SJSA1 (cell line): Measurements from ENCODE around the gene HYOU1. TPM values are rescaled to one million over a fixed set of nuclear protein-coding genes. Genes with fewer than 3 reads are reported as not detected.
A peak's percentile ranks its signal among the peaks of the same experiment; 100 is the strongest.
"Not testable (repeated sequence)": the region's sequence is repeated elsewhere in the genome, so short reads cannot be mapped to it uniquely, and the experiment has no call there.

Source experiments
- DNase-seq, 2 experiments: peaks; one replicate each; pipeline ENCODE4 v3.0.0-alpha.2; 2015 to 2020; ENCODE audit warnings: low spot score in 2 of 2, low read depth in 1 of 2
- H3K27ac ChIP-seq: fragments of 250-450 bp; sonication (Bioruptor Pico); 2 replicates; pipeline ENCODE4 v1.5.1; 2020; ENCODE audit warnings: mild to moderate bottlenecking, moderate library complexity
- H3K27me3 ChIP-seq: fragments of 250-450 bp; sonication (Bioruptor Pico); replicated peaks from 2 replicates; pipeline ENCODE4 v1.5.1; 2020; ENCODE audit warnings: mild to moderate bottlenecking, moderate library complexity
- H3K36me3 ChIP-seq: fragments of 250-450 bp; sonication (Bioruptor Pico); 2 replicates; pipeline ENCODE4 v1.5.1; 2020; ENCODE audit warnings: mild to moderate bottlenecking
- H3K4me1 ChIP-seq: fragments of 250-450 bp; sonication (Bioruptor Pico); replicated peaks from 2 replicates; pipeline ENCODE4 v1.6.1; 2021; ENCODE audit warnings: mild to moderate bottlenecking
- H3K4me3 ChIP-seq: fragments of 250-450 bp; sonication (Bioruptor Pico); 2 replicates; pipeline ENCODE4 v1.5.1; 2020; ENCODE audit warnings: mild to moderate bottlenecking
- H3K9me3 ChIP-seq: fragments of 250-450 bp; sonication (Bioruptor Pico); replicated peaks from 2 replicates; pipeline ENCODE4 v1.5.1; 2020; ENCODE audit warnings: mild to moderate bottlenecking
- total RNA-seq: library from RNA; depleted of rRNA; stranded (reverse); fragments of >200 nt; shearing (Covaris generic); gene quantifications from 2 replicates; pipeline ENCODE4 v1.2.3, GENCODE V29; 2014; rRNA removed

The HYOU1 gene
- total RNA-seq: 124 and 128 TPM in 2 replicates

- Histone ChIP-seq H3K27ac (peak within 1 kb of the TSS; percentile 80), H3K36me3 (peaks cover 25% of the 10 kb centered on the region), H3K27me3 (no peaks in the 10 kb centered on the region), H3K4me1 (peaks cover 10% of the 10 kb centered on the region), H3K4me3 (peak within 1 kb of the TSS; percentile 89), H3K9me3 (no peaks in the 10 kb centered on the region)
- peak; percentile 81 to 95 for DNase-seq
These were observed at the start of gene HYOU1 for GRCh38 chr11:119057000-119057769. HYOU1 (minus strand) TSS chr11:119057205; CDS start chr11:119056160, 1,045 bp downstream.

- H3K27ac ChIP-seq: no peak overlapping the region
- DNase-seq: no peak
- H3K9me3 ChIP-seq: no peaks in the 10 kb centered on the region
- H3K4me3 ChIP-seq: no peak overlapping the region
- H3K36me3 ChIP-seq: no peaks in the 10 kb centered on the region; the same call in 1 of the 2 replicates
- H3K27me3 ChIP-seq: no peaks in the 10 kb centered on the region
- peaks cover 29% of the 10 kb centered on the region for H3K4me1 ChIP-seq
These were observed 46.8 kb upstream of the HYOU1 start for GRCh38 chr11:119103793-119104192.

GRCh38 chr11:119103161-119103664 is 46.2 kb upstream of the HYOU1 start:
- not testable (repeated sequence) for H3K4me3 ChIP-seq, H3K9me3 ChIP-seq, H3K27ac ChIP-seq, H3K36me3 ChIP-seq, H3K27me3 ChIP-seq, DNase-seq
- H3K4me1 ChIP-seq: peaks cover 25% of the 10 kb centered on the region

GRCh38 chr11:119101759-119102423 is 44.9 kb upstream of the HYOU1 start, which contains the start of gene DPAGT1:
DPAGT1 (minus strand) TSS chr11:119101853; CDS start chr11:119101655, 198 bp downstream.
- DNase-seq: peak; percentile 87 to 90
- peak within 1 kb of the TSS; percentile 58 for H3K4me3 ChIP-seq
- H3K9me3 ChIP-seq: no peaks in the 10 kb centered on the region
- H3K36me3 ChIP-seq: peaks cover 11% of the 10 kb centered on the region; the same call in 1 of the 2 replicates
- peak within 1 kb of the TSS; percentile 98 for H3K27ac ChIP-seq
- H3K4me1 ChIP-seq: peaks cover 19% of the 10 kb centered on the region
- H3K27me3 ChIP-seq: no peaks in the 10 kb centered on the region

GRCh38 chr11:119100994-119101758 is 44.2 kb upstream of the HYOU1 start:
- Histone ChIP-seq H3K9me3 (no peaks in the 10 kb centered on the region), H3K36me3 (peaks cover 11% of the 10 kb centered on the region; the same call in 1 of the 2 replicates), H3K4me1 (peaks cover 13% of the 10 kb centered on the region), H3K27me3 (no peaks in the 10 kb centered on the region), H3K27ac (peak overlapping the region; percentile 98), H3K4me3 (peak overlapping the region; percentile 58)
- no peak for DNase-seq

GRCh38 chr11:119100246-119100970 is 43.4 kb upstream of the HYOU1 start:
- peaks cover 18% of the 10 kb centered on the region for H3K4me1 ChIP-seq
- H3K27ac ChIP-seq: no peak overlapping the region

GRCh38 chr11:119099711-119100110 is 42.7 kb upstream of the HYOU1 start:
- Histone ChIP-seq H3K27me3 (no peaks in the 10 kb centered on the region), H3K4me3 (no peak overlapping the region), H3K27ac (no peak overlapping the region), H3K9me3 (no peaks in the 10 kb centered on the region), H3K36me3 (peaks cover 19% of the 10 kb centered on the region), H3K4me1 (peaks cover 18% of the 10 kb centered on the region)
- no peak for DNase-seq

More at GRCh38 chr11:119100246-119100970, 43.4 kb upstream of the HYOU1 start:
- Histone ChIP-seq H3K9me3 (no peaks in the 10 kb centered on the region), H3K36me3 (peaks cover 14% of the 10 kb centered on the region; the same call in 1 of the 2 replicates), H3K4me3 (peak overlapping the region; percentile 58), H3K27me3 (no peaks in the 10 kb centered on the region)
- peak in 1 of 2 experiments; percentile 24 for DNase-seq

GRCh38 chr11:119095066-119095880 is 38.3 kb upstream of the HYOU1 start:
- Histone ChIP-seq H3K4me3 (peak overlapping the region; percentile 92), H3K9me3 (no peaks in the 10 kb centered on the region), H3K36me3 (peaks cover 53% of the 10 kb centered on the region), H3K4me1 (peaks cover 14% of the 10 kb centered on the region), H3K27ac (peak overlapping the region; percentile 83), H3K27me3 (no peaks in the 10 kb centered on the region)
- DNase-seq: peak; percentile 97

GRCh38 chr11:119094816-119095065 is 37.7 kb upstream of the HYOU1 start:
- Histone ChIP-seq H3K27ac (peak overlapping the region; percentile 83), H3K36me3 (peaks cover 53% of the 10 kb centered on the region), H3K9me3 (no peaks in the 10 kb centered on the region), H3K4me1 (peaks cover 14% of the 10 kb centered on the region), H3K27me3 (no peaks in the 10 kb centered on the region), H3K4me3 (peak overlapping the region; percentile 92)
- peak; percentile 28 to 67 for DNase-seq

GRCh38 chr11:119093942-119094815 is 37.2 kb upstream of the HYOU1 start:
- peak overlapping the region; percentile 83 for H3K27ac ChIP-seq
- peaks cover 53% of the 10 kb centered on the region for H3K36me3 ChIP-seq
- no peaks in the 10 kb centered on the region for H3K27me3 ChIP-seq
- no peak for DNase-seq
- no peaks in the 10 kb centered on the region for H3K9me3 ChIP-seq
- peaks cover 14% of the 10 kb centered on the region for H3K4me1 ChIP-seq
- peak overlapping the region; percentile 92 for H3K4me3 ChIP-seq

GRCh38 chr11:119092880-119093842 is 36.2 kb upstream of the HYOU1 start:
- peaks cover 49% of the 10 kb centered on the region for H3K36me3 ChIP-seq
- no peak for DNase-seq
- H3K4me3 ChIP-seq: peak overlapping the region; percentile 92
- peaks cover 14% of the 10 kb centered on the region for H3K4me1 ChIP-seq
- no peaks in the 10 kb centered on the region for H3K9me3 ChIP-seq
- no peaks in the 10 kb centered on the region for H3K27me3 ChIP-seq
- no peak overlapping the region for H3K27ac ChIP-seq
